H9 (cell line): ENCODE data around the gene RNF220. TPM values are rescaled to one million over a fixed set of nuclear protein-coding genes. Genes with fewer than 3 reads are reported as not detected.

ENCODE experiments used
- DNase-seq: peaks from one replicate; pipeline ENCODE4 v3.0.0-alpha.2; 2017
- H2AFZ ChIP-seq: one replicate; pipeline ENCODE4 v1.6.1; 2013; ENCODE audit warnings: mild to moderate bottlenecking, low read length, control low read depth, moderate library complexity
- H2AK5ac ChIP-seq: 2 replicates; pipeline ENCODE4 v1.6.1; 2013; ENCODE audit warnings: low read length, control low read depth, mixed read lengths; ENCODE audit not compliant: insufficient read length
- H2BK120ac ChIP-seq: one replicate; pipeline ENCODE4 v1.6.1; 2013; ENCODE audit warnings: low read depth, mild to moderate bottlenecking, low read length, control low read depth, inconsistent platforms; ENCODE audit not compliant: poor library complexity, severe bottlenecking
- H2BK12ac ChIP-seq: 2 replicates; pipeline ENCODE4 v1.6.1; 2013; ENCODE audit warnings: low read length, control low read depth, mixed read lengths, low read depth; ENCODE audit not compliant: insufficient read length
- H2BK15ac ChIP-seq: 2 replicates; pipeline ENCODE4 v1.6.1; 2013; ENCODE audit warnings: low read depth, low read length, control low read depth
- H2BK20ac ChIP-seq: one replicate; pipeline ENCODE4 v1.6.1; 2013; ENCODE audit warnings: low read depth, mild to moderate bottlenecking, low read length, control low read depth, inconsistent platforms; ENCODE audit not compliant: poor library complexity, severe bottlenecking
- H2BK5ac ChIP-seq: 2 replicates; pipeline ENCODE4 v1.6.1; 2013; ENCODE audit warnings: low read length, control low read depth, mixed read lengths; ENCODE audit not compliant: insufficient read length
- H3K14ac ChIP-seq: 2 replicates; pipeline ENCODE4 v1.6.1; 2013; ENCODE audit warnings: low read length, control low read depth; ENCODE audit not compliant: insufficient read depth
- H3K18ac ChIP-seq: 2 replicates; pipeline ENCODE4 v1.6.1; 2013; ENCODE audit warnings: low read depth, mild to moderate bottlenecking, mixed read lengths, low read length, control low read depth; ENCODE audit not compliant: insufficient read length
- H3K23ac ChIP-seq: 2 replicates; pipeline ENCODE4 v1.6.1; 2013; ENCODE audit warnings: low read length, control low read depth, mixed read lengths, low read depth; ENCODE audit not compliant: insufficient read length
- H3K23me2 ChIP-seq: 2 replicates; pipeline ENCODE4 v1.6.1; 2013; ENCODE audit warnings: low read depth, mild to moderate bottlenecking, mixed read lengths, low read length, control low read depth; ENCODE audit not compliant: insufficient read length, poor library complexity, severe bottlenecking
- H3K27ac ChIP-seq: 2 replicates; pipeline ENCODE4 v1.5.1; 2013; ENCODE audit warnings: low read length, control low read depth, mixed read lengths, low read depth; ENCODE audit not compliant: insufficient read length
- H3K27me3 ChIP-seq: 2 replicates; pipeline ENCODE4 v1.6.1; 2013; ENCODE audit warnings: low read length, control low read depth, inconsistent platforms; ENCODE audit not compliant: insufficient read depth
- H3K4ac ChIP-seq: 2 replicates; pipeline ENCODE4 v1.6.1; 2013; ENCODE audit warnings: low read depth, mild to moderate bottlenecking, control low read depth, inconsistent platforms, low read length, moderate library complexity
- H3K4me1 ChIP-seq: 2 replicates; pipeline ENCODE4 v1.6.1; 2013; ENCODE audit warnings: low read length, control low read depth, inconsistent platforms; ENCODE audit not compliant: insufficient read depth
- H3K4me2 ChIP-seq: 2 replicates; pipeline ENCODE4 v1.6.1; 2013; ENCODE audit warnings: low read length, control low read depth, mixed read lengths; ENCODE audit not compliant: insufficient read length, insufficient read depth
- H3K56ac ChIP-seq: 2 replicates; pipeline ENCODE4 v1.6.1; 2013; ENCODE audit warnings: low read depth, mild to moderate bottlenecking, mixed read lengths, low read length, control low read depth; ENCODE audit not compliant: insufficient read length
- H3K79me1 ChIP-seq: 2 replicates; pipeline ENCODE4 v1.6.1; 2013; ENCODE audit warnings: low read depth, mild to moderate bottlenecking, moderate library complexity, low read length, control low read depth, inconsistent platforms; ENCODE audit not compliant: insufficient read depth, poor library complexity, severe bottlenecking
- H3K79me2 ChIP-seq: 2 replicates; pipeline ENCODE4 v1.6.1; 2013; ENCODE audit warnings: low read length, control low read depth, inconsistent platforms; ENCODE audit not compliant: insufficient read depth
- H3K9ac ChIP-seq: 2 replicates; pipeline ENCODE4 v1.6.1; 2013; ENCODE audit warnings: low read length, control low read depth, mixed read lengths; ENCODE audit not compliant: insufficient read length; ENCODE audit errors: extremely low read depth
- H3K9me3 ChIP-seq: one replicate; pipeline ENCODE4 v1.6.1; 2013; ENCODE audit warnings: low read depth, low read length, inconsistent platforms; ENCODE audit not compliant: control insufficient read depth
- H3T11ph ChIP-seq: one replicate; pipeline ENCODE4 v1.6.1; 2013; ENCODE audit warnings: mild to moderate bottlenecking, low read length, control low read depth, inconsistent platforms
- H4K20me1 ChIP-seq: one replicate; pipeline ENCODE4 v1.6.1; 2013; ENCODE audit not compliant: control insufficient read depth, insufficient read length, insufficient read depth
- H4K5ac ChIP-seq: 2 replicates; pipeline ENCODE4 v1.6.1; 2013; ENCODE audit warnings: low read depth, mild to moderate bottlenecking, mixed read lengths, low read length, control low read depth; ENCODE audit not compliant: insufficient read length
- H4K8ac ChIP-seq: replicated peaks from 2 replicates; pipeline ENCODE4 v1.6.1; 2013; ENCODE audit warnings: low read length, control low read depth, mixed read lengths, low read depth; ENCODE audit not compliant: insufficient read length
- H4K91ac ChIP-seq: 2 replicates; pipeline ENCODE4 v1.6.1; 2013; ENCODE audit warnings: low read depth, mild to moderate bottlenecking, moderate library complexity, mixed read lengths, low read length, control low read depth; ENCODE audit not compliant: insufficient read length
- H3K27ac Mint-ChIP-seq, 3 experiments: 2 replicates in 2 of 3; 3 replicates in 1 of 3; pipeline ENCODE4 v1.8.0; 2020 to 2021; ENCODE audit warnings: mixed read lengths in 3 of 3, mild to moderate bottlenecking in 1 of 3, moderate library complexity in 1 of 3
- H3K27me3 Mint-ChIP-seq: 2 replicates; pipeline ENCODE4 v1.8.0; 2021; ENCODE audit warnings: low read depth, mild to moderate bottlenecking, moderate library complexity, mixed read lengths
- H3K36me3 Mint-ChIP-seq, 3 experiments: 2 replicates in 2 of 3; 3 replicates in 1 of 3; pipeline ENCODE4 v1.8.0; 2020 to 2021; ENCODE audit warnings: low read depth in 3 of 3, mixed read lengths in 3 of 3; ENCODE audit not compliant: insufficient read depth in 1 of 3
- H3K4me1 Mint-ChIP-seq, 2 experiments: 2 replicates each; pipeline ENCODE4 v1.8.0; 2020; ENCODE audit warnings: mixed read lengths in 2 of 2
- H3K4me3 Mint-ChIP-seq, 2 experiments: 2 replicates in 1 of 2; 3 replicates in 1 of 2; pipeline ENCODE4 v1.8.0; 2020 to 2021; ENCODE audit warnings: mild to moderate bottlenecking in 2 of 2, mixed read lengths in 2 of 2, moderate library complexity in 1 of 2
- H3K9me3 Mint-ChIP-seq, 2 experiments: 2 replicates in 1 of 2; 3 replicates in 1 of 2; pipeline ENCODE4 v1.8.0; 2020; ENCODE audit warnings: mild to moderate bottlenecking in 2 of 2, mixed read lengths in 2 of 2, moderate library complexity in 1 of 2
- CTCF ChIP-seq: fragments of 200-600 bp; sonication (generic); conservative IDR thresholded peaks from 3 replicates; pipeline ENCODE4 v1.8.0; 2021; ENCODE audit warnings: antibody characterized with exemption, mild to moderate bottlenecking
- WGBS: extraction: QIAGEN DNeasy Blood & Tissue Kit; methylation state at CpG from one replicate; pipeline ENCODE4 v1.1.7; 2013; ENCODE audit warnings: missing lambda C conversion rate, low lambda C conversion rate, mixed read lengths; ENCODE audit not compliant: insufficient read length; ENCODE audit errors: extremely low coverage; 5-methylcytosine and 5-hydroxymethylcytosine counted together
- total RNA-seq: library from RNA; stranded (reverse); gene quantifications from 2 replicates; pipeline ENCODE4 v1.2.1, GENCODE V29; 2021

Gene RNF220
- total RNA-seq, 1 experiment from 2014 or later: 109 TPM

GRCh38 chr1:44644806-44645205 lies 239.8 kb downstream of the RNF220 start:
- TF ChIP-seq CTCF: no peak
- H3K36me3 Mint-ChIP-seq: peaks cover 15 to 87% (median 74%) of the 10 kb centered on the region in 3 experiments
- no peak overlapping the region for H2BK12ac ChIP-seq
- no peaks in the 10 kb centered on the region for H3K23me2 ChIP-seq
- H3K27me3 ChIP-seq: no peaks in the 10 kb centered on the region
- H3K79me1 ChIP-seq: no peaks in the 10 kb centered on the region
- H4K20me1 ChIP-seq: no peaks in the 10 kb centered on the region
- no peak overlapping the region for H3K14ac ChIP-seq
- H3K4me3 Mint-ChIP-seq: no peak overlapping the region
- no peak overlapping the region for H3T11ph ChIP-seq
- H3K27ac ChIP-seq: no peak overlapping the region
- H2BK15ac ChIP-seq: no peak overlapping the region
- H3K4ac ChIP-seq: no peak overlapping the region
- no peak overlapping the region for H4K5ac ChIP-seq
- H3K4me1 ChIP-seq: no peaks in the 10 kb centered on the region
- H2AK5ac ChIP-seq: no peak overlapping the region
- no peak overlapping the region for H3K18ac ChIP-seq
- H4K91ac ChIP-seq: no peak overlapping the region
- H3K4me1 Mint-ChIP-seq: peaks cover 0 to 12% of the 10 kb centered on the region in 2 experiments; a peak in 2 of 4 replicates
- no peak overlapping the region for H3K4me2 ChIP-seq
- no peaks in the 10 kb centered on the region for H3K79me2 ChIP-seq
- H3K23ac ChIP-seq: no peak overlapping the region
- no peak overlapping the region for H2BK20ac ChIP-seq
- H2BK120ac ChIP-seq: no peak overlapping the region
- no peak overlapping the region for H4K8ac ChIP-seq
- H3K27me3 Mint-ChIP-seq: no peaks in the 10 kb centered on the region
- no peak for DNase-seq
- no peak overlapping the region; a peak in 1 of 7 replicates for H3K27ac Mint-ChIP-seq
- WGBS: no CpG with 5 or more reads among the region's 7 CpGs
- no peaks in the 10 kb centered on the region for H3K9me3 ChIP-seq
- no peak overlapping the region for H3K56ac ChIP-seq
- H2AFZ ChIP-seq: no peak overlapping the region
- H3K9ac ChIP-seq: no peak overlapping the region
- H3K9me3 Mint-ChIP-seq: no peaks in the 10 kb centered on the region
- H2BK5ac ChIP-seq: no peak overlapping the region
